Sigmoid colon (tissue), 4 donors: Measurements from ENCODE around the gene CBX2.

ENCODE experiments used
- CTCF ChIP-seq, 4 experiments: fragments of 450-650 bp in 3 of 4; fragments of 200-600 bp in 1 of 4; IDR thresholded peaks; one replicate each; pipeline ENCODE4 v1.5.1; 2016 to 2019; ENCODE audit warnings: antibody characterized with exemption in 4 of 4, mild to moderate bottlenecking in 3 of 4, moderate library complexity in 2 of 4
- EP300 ChIP-seq, 4 donors: sonication (generic); formaldehyde crosslinking; IDR thresholded peaks; one replicate each; pipeline ENCODE4 v1.6.1; 2017; ENCODE audit warnings: antibody characterized with exemption in 4 of 4

GRCh38 chr17:79781736-79782575 is 4.0 kb downstream of the CBX2 start:
- TF ChIP-seq CTCF (IDR thresholded peaks at IDR 0.05) = no peak
- TF ChIP-seq EP300 (IDR thresholded peaks at IDR 0.05) = no peak
